ENCODE data around the gene CDCP1.
"Not testable (repeated sequence)": the region's sequence is repeated elsewhere in the genome, so short reads cannot be mapped to it uniquely, and the experiment has no call there.

- not testable (repeated sequence) for TF ChIP-seq POLR2A, CTCF, EP300 (IDR thresholded peaks at IDR 0.05)
Observed at GRCh38 chr3:45053805-45054195, 92.4 kb downstream of the CDCP1 start.
